Activated CD8-positive, alpha-beta memory T cell treated with anti-CD3 and anti-CD28 coated beads, Interleukin-2, amount 50 U/mL, for 24 hours (primary cell): ENCODE results near the gene PTPN14.

ENCODE experiments used
- DNase-seq: peaks from one replicate; pipeline ENCODE4 v3.0.0-alpha.2; 2020; ENCODE audit errors: extremely low read depth

The PTPN14 gene

DNA sequence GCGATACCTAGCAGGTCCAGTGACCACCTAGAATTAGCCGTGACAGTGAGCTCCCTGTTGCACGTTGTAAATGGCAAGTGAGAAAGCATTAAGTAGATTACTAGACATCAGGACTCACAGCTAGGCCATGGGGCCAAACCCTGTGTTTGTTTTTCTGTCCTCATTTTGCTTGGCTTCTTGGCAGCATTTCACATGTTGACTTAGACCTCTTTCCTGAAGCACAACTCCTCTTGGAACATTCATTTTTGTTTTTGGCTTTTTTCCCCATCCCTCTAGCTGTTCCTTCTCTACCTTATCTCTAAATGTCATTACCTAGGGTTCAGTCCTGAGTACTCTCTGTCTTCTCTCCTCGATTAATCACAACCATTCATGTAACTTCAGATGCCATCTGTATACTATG is 16.9 kb upstream of the PTPN14 start:
- DNase-seq: no peak

GRCh38 chr1:214567481-214567980 is 16.1 kb upstream of the PTPN14 start:
- no peak for DNase-seq

GRCh38 chr1:214566158-214567104 is 15.0 kb upstream of the PTPN14 start:
- DNase-seq: no peak

GRCh38 chr1:214565310-214565709 is 13.9 kb upstream of the PTPN14 start:
- no peak for DNase-seq

GRCh38 chr1:214563881-214564280 is 12.5 kb upstream of the PTPN14 start:
- DNase-seq: no peak

DNA sequence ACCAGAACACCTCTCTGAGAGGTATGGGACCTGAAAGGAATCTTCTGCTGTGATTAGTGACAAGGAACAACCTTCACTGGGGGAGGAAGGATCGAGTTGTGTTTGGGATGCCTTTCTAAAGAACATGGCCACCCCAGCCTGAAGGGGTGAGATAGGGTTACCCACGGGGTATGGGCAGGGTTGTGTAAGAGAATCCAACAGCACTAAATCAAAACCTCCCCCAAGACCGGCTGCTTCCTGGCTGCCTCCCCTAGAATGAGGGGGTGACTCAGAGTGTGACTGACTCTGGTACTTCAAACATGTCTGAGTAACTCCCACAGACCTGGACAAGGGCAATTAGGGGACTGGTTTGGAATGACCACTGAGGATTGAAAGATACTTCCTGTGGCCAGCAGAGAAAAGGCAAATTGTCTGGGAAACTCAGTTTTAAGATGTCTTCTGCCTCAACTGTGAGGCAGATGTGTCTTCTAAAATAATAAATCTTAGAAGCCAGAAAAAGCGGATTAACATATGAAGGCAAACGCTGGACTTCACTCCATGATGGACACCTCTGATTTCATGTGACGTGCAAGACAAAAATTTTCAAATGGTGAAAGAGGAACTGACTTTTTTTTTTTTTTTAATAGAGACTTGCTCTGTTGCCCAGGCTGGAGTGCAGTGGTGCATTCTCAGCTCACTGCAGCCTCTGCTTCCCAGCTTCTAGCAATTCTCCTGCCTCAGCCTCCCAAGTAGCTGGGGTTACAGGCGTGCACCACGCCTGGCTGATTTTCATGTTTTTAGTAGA is 6.7 kb upstream of the PTPN14 start:
- DNase-seq: no peak

DNA sequence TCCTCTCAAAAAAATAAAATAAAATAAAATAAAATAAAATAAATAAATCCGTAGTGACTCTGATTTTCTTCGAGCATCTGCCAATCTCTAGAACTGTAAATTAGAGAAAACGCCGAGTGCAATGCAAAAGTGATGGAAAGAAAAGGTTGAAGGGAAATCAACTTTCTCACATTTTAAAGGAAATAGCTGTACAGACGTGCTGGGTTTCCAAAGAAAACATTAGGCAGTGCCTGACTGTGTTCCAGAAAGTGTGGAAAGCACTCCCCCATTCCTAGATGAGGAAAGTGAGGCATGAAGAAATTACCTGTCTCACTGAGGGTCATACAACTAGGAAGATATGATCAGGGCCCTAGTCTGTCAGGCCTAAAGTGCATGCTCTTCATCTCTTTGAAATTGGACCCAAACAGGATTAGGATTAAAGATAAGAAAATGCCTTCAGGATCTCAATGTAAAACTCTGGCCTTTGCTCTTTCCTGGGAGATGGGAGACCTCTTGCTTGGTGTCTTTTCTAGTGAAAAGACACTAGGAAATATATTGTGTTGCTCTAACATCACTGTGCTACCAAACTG is 1.8 kb upstream of the PTPN14 start:
- DNase-seq: no peak

GRCh38 chr1:214552174-214552608 is 789 bp upstream of the PTPN14 start:
- no peak for DNase-seq

GRCh38 chr1:214550857-214551435 is 456 bp downstream of the PTPN14 start:
- DNase-seq: no peak

- no peak for DNase-seq
Measured at GRCh38 chr1:214550013-214550856, 1.2 kb downstream of the PTPN14 start.

GRCh38 chr1:214549604-214550003 is 1.8 kb downstream of the PTPN14 start:
- DNase-seq: no peak

DNA sequence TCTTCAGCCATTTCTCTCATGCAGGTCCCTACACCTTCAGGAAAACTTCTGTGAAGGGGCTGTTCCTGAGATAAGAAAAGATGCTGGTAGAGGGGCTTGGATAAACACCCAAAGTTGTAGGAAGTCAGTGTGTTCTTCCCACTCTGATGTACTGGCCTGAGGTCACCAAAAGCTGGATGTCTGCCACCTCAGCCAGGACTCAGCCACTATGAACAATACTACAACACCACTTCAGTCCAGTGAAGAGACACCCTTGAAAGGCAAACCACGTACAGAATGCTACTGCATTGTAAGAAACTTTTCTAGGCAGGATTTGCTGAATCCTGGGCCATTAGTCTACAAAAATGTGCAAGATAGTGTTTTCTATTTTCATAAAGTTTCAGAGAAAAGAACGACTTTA is 2.4 kb downstream of the PTPN14 start:
- no peak for DNase-seq

GRCh38 chr1:214548271-214548670 is 3.1 kb downstream of the PTPN14 start:
- no peak for DNase-seq

DNA sequence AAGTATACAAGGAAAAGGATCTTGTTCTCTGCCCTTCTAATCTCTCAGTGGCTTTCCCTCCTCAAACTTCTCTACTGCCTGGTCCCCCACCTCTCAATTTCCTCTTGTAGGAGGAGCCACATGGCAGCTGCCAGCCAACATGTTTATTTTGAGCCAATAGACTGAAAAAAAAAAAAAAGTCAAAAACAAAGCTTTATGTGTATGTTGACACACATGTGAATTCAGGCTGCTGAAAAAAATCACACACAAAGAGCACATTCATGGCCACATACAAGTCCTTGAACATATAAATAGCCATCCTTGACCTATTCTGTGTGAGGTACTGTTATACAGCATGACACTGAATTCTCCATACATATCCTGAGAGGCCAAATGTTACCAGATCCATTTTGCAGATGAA is 3.7 kb downstream of the PTPN14 start:
- DNase-seq: no peak

- DNase-seq: no peak
Measured at GRCh38 chr1:214546886-214547641, 4.3 kb downstream of the PTPN14 start.

GRCh38 chr1:214546084-214546483 is 5.3 kb downstream of the PTPN14 start:
- DNase-seq: no peak

- DNase-seq: no peak
Measured at GRCh38 chr1:214545293-214545692, 6.1 kb downstream of the PTPN14 start.

- no peak for DNase-seq
Measured at GRCh38 chr1:214544791-214545190, 6.6 kb downstream of the PTPN14 start.

- DNase-seq: no peak
Measured at GRCh38 chr1:214542275-214543199, 8.9 kb downstream of the PTPN14 start.
